Measurements from ENCODE around the gene SH2D5. TPM values are rescaled to one million over a fixed set of nuclear protein-coding genes. Genes with fewer than 3 reads are reported as not detected.

The SH2D5 gene
- total RNA-seq, 2 experiments from 2014 or later = 0.68 TPM; not detected in 1

DNA sequence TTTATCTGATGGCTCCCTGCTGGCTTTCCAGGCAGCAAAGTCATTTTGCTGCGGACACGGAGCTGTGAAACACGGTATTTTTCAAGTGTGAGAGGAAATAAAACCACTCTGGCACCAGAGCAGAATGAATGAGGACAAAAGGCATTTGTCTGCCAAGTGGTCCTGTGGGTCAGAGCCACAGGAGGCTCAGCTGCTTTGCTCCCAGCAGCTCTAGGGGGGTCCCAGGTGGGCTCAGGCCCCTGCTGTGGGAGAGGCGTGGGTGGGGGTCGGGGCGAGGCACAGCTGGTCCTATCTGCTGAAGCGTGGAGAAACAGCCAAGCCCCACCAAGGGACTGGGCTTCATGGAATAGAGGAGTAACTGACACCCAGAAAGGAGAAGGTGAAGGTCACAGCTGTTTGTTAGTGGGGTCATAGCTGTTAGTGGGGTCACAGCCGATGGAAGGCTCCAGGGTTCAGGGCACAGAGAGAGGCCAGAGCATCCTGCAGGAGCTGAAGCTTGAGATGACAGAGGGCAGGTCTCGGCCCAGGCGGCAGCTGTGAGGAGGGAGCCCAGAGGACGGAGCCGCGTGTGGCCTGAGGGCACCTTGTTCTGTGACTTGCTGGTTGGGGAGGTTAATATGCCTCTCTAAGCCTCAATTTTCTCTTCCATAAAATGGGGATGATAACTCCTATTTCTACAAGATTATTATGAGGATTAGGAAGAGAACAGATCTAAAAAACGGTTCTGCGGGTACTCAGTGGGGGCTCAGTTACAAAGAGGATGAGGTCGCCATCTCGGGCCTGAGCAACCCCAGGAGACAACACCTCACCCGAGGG lies 21.8 kb downstream of the SH2D5 start:
- no peak overlapping the region for H2AFZ ChIP-seq (ENCODE audit: low read length)
- H4K20me1 ChIP-seq (ENCODE audit: insufficient read depth, low read length) = no peaks in the 10 kb centered on the region
- no peaks in the 10 kb centered on the region for H3K9me3 ChIP-seq (ENCODE audit: low read length)
- no TSS peak for BruUV-seq (replicated peaks)
- intact Hi-C loops (cut with micrococcal nuclease; ENCODE audit: unreplicated experiment) = no loop called here
- ChIA-PET POLR2A (no interaction called here), CTCF (ENCODE audit: unreplicated experiment) (no interaction called here)
- no peak overlapping the region for H3K27ac ChIP-seq (ENCODE audit: low read depth, low read length, poor library complexity, severe bottlenecking)
- H3K9me2 ChIP-seq (ENCODE audit: insufficient read depth, low read length) = no peaks in the 10 kb centered on the region
- TF ChIP-seq EZH2phosphoT487 (IDR thresholded peaks at IDR 0.05; ENCODE audit: borderline replicate concordance, low read depth, low read length) = no peak
- TF ChIP-seq, protein P1, sequence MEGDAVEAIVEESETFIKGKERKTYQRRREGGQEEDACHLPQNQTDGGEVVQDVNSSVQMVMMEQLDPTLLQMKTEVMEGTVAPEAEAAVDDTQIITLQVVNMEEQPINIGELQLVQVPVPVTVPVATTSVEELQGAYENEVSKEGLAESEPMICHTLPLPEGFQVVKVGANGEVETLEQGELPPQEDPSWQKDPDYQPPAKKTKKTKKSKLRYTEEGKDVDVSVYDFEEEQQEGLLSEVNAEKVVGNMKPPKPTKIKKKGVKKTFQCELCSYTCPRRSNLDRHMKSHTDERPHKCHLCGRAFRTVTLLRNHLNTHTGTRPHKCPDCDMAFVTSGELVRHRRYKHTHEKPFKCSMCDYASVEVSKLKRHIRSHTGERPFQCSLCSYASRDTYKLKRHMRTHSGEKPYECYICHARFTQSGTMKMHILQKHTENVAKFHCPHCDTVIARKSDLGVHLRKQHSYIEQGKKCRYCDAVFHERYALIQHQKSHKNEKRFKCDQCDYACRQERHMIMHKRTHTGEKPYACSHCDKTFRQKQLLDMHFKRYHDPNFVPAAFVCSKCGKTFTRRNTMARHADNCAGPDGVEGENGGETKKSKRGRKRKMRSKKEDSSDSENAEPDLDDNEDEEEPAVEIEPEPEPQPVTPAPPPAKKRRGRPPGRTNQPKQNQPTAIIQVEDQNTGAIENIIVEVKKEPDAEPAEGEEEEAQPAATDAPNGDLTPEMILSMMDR (conservative IDR thresholded peaks at IDR 0.05; ENCODE audit: low read length) = no peak
- no peak for DNase-seq (ENCODE audit: low spot score)
- H3K4me1 ChIP-seq (ENCODE audit: insufficient read depth, low read length, poor library complexity, severe bottlenecking) = no peaks in the 10 kb centered on the region
- no peaks in the 10 kb centered on the region for H3K79me2 ChIP-seq (ENCODE audit: insufficient read depth, low read depth, low read length)
- H3K4me2 ChIP-seq (ENCODE audit: low read length) = no peak overlapping the region
- no peaks in the 10 kb centered on the region for H3K36me3 ChIP-seq (ENCODE audit: insufficient read depth, low read length)
- no peak overlapping the region for H3K4me3 ChIP-seq (ENCODE audit: low read depth, low read length, poor library complexity, severe bottlenecking)

GRCh38 chr1:20709868-20710267 lies 22.6 kb downstream of the SH2D5 start:
- Histone ChIP-seq H3K4me1 (ENCODE audit: insufficient read depth, low read length, poor library complexity, severe bottlenecking) (no peaks in the 10 kb centered on the region), H3K36me3 (ENCODE audit: insufficient read depth, low read length) (no peaks in the 10 kb centered on the region), H3K79me2 (ENCODE audit: insufficient read depth, low read depth, low read length) (no peaks in the 10 kb centered on the region), H3K4me3 (ENCODE audit: low read depth, low read length, poor library complexity, severe bottlenecking) (no peak overlapping the region), H2AFZ (ENCODE audit: low read length) (no peak overlapping the region), H3K27ac (ENCODE audit: low read depth, low read length, poor library complexity, severe bottlenecking) (no peak overlapping the region), H3K9me2 (ENCODE audit: insufficient read depth, low read length) (no peaks in the 10 kb centered on the region), H4K20me1 (ENCODE audit: insufficient read depth, low read length) (no peaks in the 10 kb centered on the region), H3K4me2 (ENCODE audit: low read length) (no peak overlapping the region), H3K9me3 (ENCODE audit: low read length) (no peaks in the 10 kb centered on the region)
- DNase-seq (ENCODE audit: low spot score) = no peak
- POLR2A ChIA-PET = no interaction called here
- CTCF ChIA-PET (ENCODE audit: unreplicated experiment) = no interaction called here
- TF ChIP-seq, protein P1 (conservative IDR thresholded peaks at IDR 0.05; ENCODE audit: low read length) = no peak
- TF ChIP-seq EZH2phosphoT487 (IDR thresholded peaks at IDR 0.05; ENCODE audit: borderline replicate concordance, low read depth, low read length) = no peak
- intact Hi-C loops (cut with micrococcal nuclease; ENCODE audit: unreplicated experiment) = no loop called here
- BruUV-seq (replicated peaks) = no TSS peak

GRCh38 chr1:20708891-20709290 lies 23.6 kb downstream of the SH2D5 start:
- no peak for DNase-seq (ENCODE audit: low spot score)
- TF ChIP-seq EZH2phosphoT487 (IDR thresholded peaks at IDR 0.05; ENCODE audit: borderline replicate concordance, low read depth, low read length) = no peak
- TF ChIP-seq, protein P1 (conservative IDR thresholded peaks at IDR 0.05; ENCODE audit: low read length) = no peak
- ChIA-PET POLR2A (interaction anchor here (0.6 kb wide), 1 partner anchor 146 kb away, joined by 3 read pairs; no protein-coding TSS in a partner anchor), CTCF (ENCODE audit: unreplicated experiment) (no interaction called here)
- Histone ChIP-seq H3K9me2 (ENCODE audit: insufficient read depth, low read length) (no peaks in the 10 kb centered on the region), H3K9me3 (ENCODE audit: low read length) (no peaks in the 10 kb centered on the region), H3K4me3 (ENCODE audit: low read depth, low read length, poor library complexity, severe bottlenecking) (no peak overlapping the region), H3K79me2 (ENCODE audit: insufficient read depth, low read depth, low read length) (no peaks in the 10 kb centered on the region), H3K27ac (ENCODE audit: low read depth, low read length, poor library complexity, severe bottlenecking) (no peak overlapping the region), H3K4me2 (ENCODE audit: low read length) (no peak overlapping the region), H3K4me1 (ENCODE audit: insufficient read depth, low read length, poor library complexity, severe bottlenecking) (no peaks in the 10 kb centered on the region), H3K36me3 (ENCODE audit: insufficient read depth, low read length) (no peaks in the 10 kb centered on the region), H2AFZ (ENCODE audit: low read length) (no peak overlapping the region), H4K20me1 (ENCODE audit: insufficient read depth, low read length) (no peaks in the 10 kb centered on the region)
- no TSS peak for BruUV-seq (replicated peaks)
- intact Hi-C loops (cut with micrococcal nuclease; ENCODE audit: unreplicated experiment) = no loop called here

Measured in OCI-LY7 (cell line).